ENCODE results near the gene GRHL3.

DNA sequence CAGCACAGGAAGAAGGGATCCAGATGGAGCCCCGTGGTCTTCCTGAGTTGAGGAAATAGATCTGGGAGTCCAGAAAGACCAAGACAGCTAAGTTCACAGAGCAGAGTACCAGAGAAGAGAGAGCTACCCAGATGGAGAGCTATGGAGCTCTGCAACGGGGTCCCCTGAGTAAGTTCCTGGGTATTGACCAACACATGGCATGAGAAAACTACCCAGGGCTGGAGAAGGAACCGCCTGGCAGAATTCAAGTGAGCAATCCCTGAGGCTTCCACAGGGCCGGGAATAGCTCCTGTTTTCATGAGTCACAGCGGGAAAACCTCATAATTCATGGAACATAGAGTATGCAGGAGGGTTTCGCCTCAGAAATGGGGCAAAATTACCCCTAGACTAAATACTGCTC lies 74.7 kb downstream of the GRHL3 start:
- no peak for TF ChIP-seq ESRRA (IDR thresholded peaks at IDR 0.05; ENCODE audit: low read length)
- TF ChIP-seq, protein P1, sequence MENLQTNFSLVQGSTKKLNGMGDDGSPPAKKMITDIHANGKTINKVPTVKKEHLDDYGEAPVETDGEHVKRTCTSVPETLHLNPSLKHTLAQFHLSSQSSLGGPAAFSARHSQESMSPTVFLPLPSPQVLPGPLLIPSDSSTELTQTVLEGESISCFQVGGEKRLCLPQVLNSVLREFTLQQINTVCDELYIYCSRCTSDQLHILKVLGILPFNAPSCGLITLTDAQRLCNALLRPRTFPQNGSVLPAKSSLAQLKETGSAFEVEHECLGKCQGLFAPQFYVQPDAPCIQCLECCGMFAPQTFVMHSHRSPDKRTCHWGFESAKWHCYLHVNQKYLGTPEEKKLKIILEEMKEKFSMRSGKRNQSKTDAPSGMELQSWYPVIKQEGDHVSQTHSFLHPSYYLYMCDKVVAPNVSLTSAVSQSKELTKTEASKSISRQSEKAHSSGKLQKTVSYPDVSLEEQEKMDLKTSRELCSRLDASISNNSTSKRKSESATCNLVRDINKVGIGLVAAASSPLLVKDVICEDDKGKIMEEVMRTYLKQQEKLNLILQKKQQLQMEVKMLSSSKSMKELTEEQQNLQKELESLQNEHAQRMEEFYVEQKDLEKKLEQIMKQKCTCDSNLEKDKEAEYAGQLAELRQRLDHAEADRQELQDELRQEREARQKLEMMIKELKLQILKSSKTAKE (IDR thresholded peaks at IDR 0.05; ENCODE audit: low read depth, poor library complexity, severe bottlenecking), result no peak
- TF ChIP-seq, protein P2, sequence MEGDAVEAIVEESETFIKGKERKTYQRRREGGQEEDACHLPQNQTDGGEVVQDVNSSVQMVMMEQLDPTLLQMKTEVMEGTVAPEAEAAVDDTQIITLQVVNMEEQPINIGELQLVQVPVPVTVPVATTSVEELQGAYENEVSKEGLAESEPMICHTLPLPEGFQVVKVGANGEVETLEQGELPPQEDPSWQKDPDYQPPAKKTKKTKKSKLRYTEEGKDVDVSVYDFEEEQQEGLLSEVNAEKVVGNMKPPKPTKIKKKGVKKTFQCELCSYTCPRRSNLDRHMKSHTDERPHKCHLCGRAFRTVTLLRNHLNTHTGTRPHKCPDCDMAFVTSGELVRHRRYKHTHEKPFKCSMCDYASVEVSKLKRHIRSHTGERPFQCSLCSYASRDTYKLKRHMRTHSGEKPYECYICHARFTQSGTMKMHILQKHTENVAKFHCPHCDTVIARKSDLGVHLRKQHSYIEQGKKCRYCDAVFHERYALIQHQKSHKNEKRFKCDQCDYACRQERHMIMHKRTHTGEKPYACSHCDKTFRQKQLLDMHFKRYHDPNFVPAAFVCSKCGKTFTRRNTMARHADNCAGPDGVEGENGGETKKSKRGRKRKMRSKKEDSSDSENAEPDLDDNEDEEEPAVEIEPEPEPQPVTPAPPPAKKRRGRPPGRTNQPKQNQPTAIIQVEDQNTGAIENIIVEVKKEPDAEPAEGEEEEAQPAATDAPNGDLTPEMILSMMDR (IDR thresholded peaks at IDR 0.05 in 2 of 3, conservative IDR thresholded peaks at IDR 0.05 in 1 of 3; ENCODE audit: control insufficient read depth in 2 of 3, extremely low read depth in 1 of 3, insufficient read depth in 1 of 3, low read depth in 3 of 3, low read length in 3 of 3), result no peak
- TF ChIP-seq NR2C1 (IDR thresholded peaks at IDR 0.05), result no peak
